K562 (cell line): ENCODE measurements around the gene ALOXE3. TPM values are rescaled to one million over a fixed set of nuclear protein-coding genes. Genes with fewer than 3 reads are reported as not detected.

Experiments used
- BRD4 ChIP-seq: fragments of 200-600 bp; sonication (generic); IDR thresholded peaks from 2 replicates; pipeline ENCODE4 v1.6.1; 2017; ENCODE audit warnings: inconsistent platforms
- C11orf30 ChIP-seq: fragments of 450-650 bp; IDR thresholded peaks from 2 replicates; pipeline ENCODE4 v1.6.1; 2016; ENCODE audit warnings: low read depth, mild to moderate bottlenecking
- CAMTA2 ChIP-seq: fragments of 250-450 bp; sonication (Bioruptor Pico); conservative IDR thresholded peaks from 2 replicates; pipeline ENCODE4 v1.5.1; 2022
- CBFB ChIP-seq: sonication (generic); formaldehyde crosslinking; IDR thresholded peaks from 2 replicates; pipeline ENCODE4 v1.4.0; 2020; ENCODE audit warnings: mild to moderate bottlenecking, missing genetic modification reagents
- CBX1 ChIP-seq: sonication (generic); IDR thresholded peaks from 2 replicates; pipeline ENCODE4 v1.6.1; 2016; ENCODE audit warnings: antibody characterized with exemption, low read depth, mild to moderate bottlenecking
- DMBX1 ChIP-seq: fragments of 250-450 bp; sonication (Bioruptor Pico); IDR thresholded peaks from 2 replicates; pipeline ENCODE4 v1.8.0; 2022; ENCODE audit warnings: inconsistent platforms, mild to moderate bottlenecking, moderate library complexity, borderline replicate concordance
- FOXM1 ChIP-seq, 2 experiments: fragments of 450-650 bp in 1 of 2; sonication (generic) in 1 of 2; formaldehyde crosslinking in 1 of 2; IDR thresholded peaks; 2 replicates each; pipeline versions ENCODE4 v1.6.1 to v1.9.0; 2017 to 2022; ENCODE audit warnings: low read depth in 2 of 2, mild to moderate bottlenecking in 2 of 2, missing genetic modification reagents in 1 of 2, moderate library complexity in 1 of 2
- GTF2A2 ChIP-seq: IDR thresholded peaks from 2 replicates; pipeline ENCODE4 v1.6.1; 2016; ENCODE audit warnings: mild to moderate bottlenecking, missing genetic modification characterization, missing compliant biosample characterization
- ILK ChIP-seq: fragments of 450-650 bp; IDR thresholded peaks from 2 replicates; pipeline ENCODE4 v1.6.1; 2016; ENCODE audit warnings: missing genetic modification characterization, low read depth, mild to moderate bottlenecking, missing compliant biosample characterization, moderate library complexity, borderline replicate concordance
- JUNB ChIP-seq: fragments of 450-650 bp; formaldehyde crosslinking; conservative IDR thresholded peaks from 2 replicates; pipeline ENCODE4 v1.4.0; 2020; ENCODE audit warnings: mild to moderate bottlenecking
- KDM2B ChIP-seq: fragments of 250-450 bp; sonication (Bioruptor Pico); IDR thresholded peaks from 2 replicates; pipeline ENCODE4 v1.8.0; 2021; ENCODE audit warnings: mild to moderate bottlenecking, moderate library complexity
- KDM5B ChIP-seq: fragments of 200-600 bp; sonication (generic); IDR thresholded peaks from 2 replicates; pipeline ENCODE4 v1.6.1; 2012; ENCODE audit warnings: low read depth, mild to moderate bottlenecking, moderate library complexity, low read length, control low read depth, inconsistent platforms; ENCODE audit not compliant: insufficient replicate concordance
- POLR2B ChIP-seq: fragments of 450-650 bp; IDR thresholded peaks from 2 replicates; pipeline ENCODE4 v1.6.1; 2018; ENCODE audit warnings: low read depth; ENCODE audit not compliant: partially characterized antibody
- RBM34 ChIP-seq: fragments of 200-400 bp; formaldehyde crosslinking; IDR thresholded peaks from 2 replicates; pipeline ENCODE4 v1.6.1; 2018; ENCODE audit warnings: low read length, borderline replicate concordance; ENCODE audit not compliant: insufficient read depth
- TARDBP ChIP-seq: fragments of 450-650 bp; IDR thresholded peaks from 2 replicates; pipeline ENCODE4 v1.6.1; 2016
- ZNF347 ChIP-seq: fragments of 450-650 bp; formaldehyde crosslinking; IDR thresholded peaks from 2 replicates; pipeline ENCODE4 v1.4.0; 2020; ENCODE audit warnings: low read depth, mild to moderate bottlenecking, moderate library complexity
- ZNF583 ChIP-seq: fragments of 250-450 bp; sonication (Bioruptor Pico); IDR thresholded peaks from 2 replicates; pipeline ENCODE4 v1.4.0; 2020
- ZSCAN29 ChIP-seq: fragments of 450-650 bp; IDR thresholded peaks from 2 replicates; pipeline ENCODE4 v1.6.1; 2017
- polyA plus RNA-seq, 8 experiments: library from polyadenylated mRNA; depleted of rRNA in 4 of 8; stranded (reverse) in 5 of 8; unstranded in 3 of 8; fragments of >200 nt; fragmentation: Nextera tagmentation in 2 of 8; fragmentation: Illumina TruSeq in 1 of 8; extraction: Ambion mirVana in 2 of 8; extraction: Trizol in 1 of 8; gene quantifications; 2 replicates each; pipeline versions ENCODE4 v1.2.1 to v1.2.3, GENCODE V29; 2011 to 2014; ENCODE audit warnings: inconsistent platforms in 1 of 8, missing spikeins in 1 of 8
- total RNA-seq, 7 experiments: library from RNA; depleted of rRNA in 6 of 7; stranded (reverse); fragments of >200 nt in 6 of 7; fragmentation: Illumina TruSeq in 2 of 7; extraction: Trizol in 2 of 7; gene quantifications; 2 replicates each; pipeline versions ENCODE4 v1.2.1 to v1.2.3, GENCODE V29; 2011 to 2021; ENCODE audit warnings: low replicate concordance in 1 of 7
- TF ChIP-seq, protein P1 (sequence below): fragments of 250-450 bp; sonication (Bioruptor Pico); IDR thresholded peaks from 2 replicates; pipeline ENCODE4 v1.4.0; 2020
- TF ChIP-seq, protein P2 (sequence below): IDR thresholded peaks from 3 replicates; pipeline ENCODE4 v1.6.1; 2011; ENCODE audit warnings: borderline replicate concordance, mild to moderate bottlenecking, moderate library complexity; ENCODE audit not compliant: insufficient read length; ENCODE audit errors: extremely low read depth
- TF ChIP-seq, protein P3 (sequence below): fragments of 250-450 bp; sonication (Bioruptor Pico); IDR thresholded peaks from 2 replicates; pipeline ENCODE4 v1.5.0; 2021; ENCODE audit warnings: mild to moderate bottlenecking, moderate library complexity

ALOXE3 gene
- total and polyA plus RNA-seq, 9 of the 15 experiments (the other 6 are each of a cell fraction or from before 2014, with no cell fraction given) = 0.04 TPM; not detected in 8

DNA sequence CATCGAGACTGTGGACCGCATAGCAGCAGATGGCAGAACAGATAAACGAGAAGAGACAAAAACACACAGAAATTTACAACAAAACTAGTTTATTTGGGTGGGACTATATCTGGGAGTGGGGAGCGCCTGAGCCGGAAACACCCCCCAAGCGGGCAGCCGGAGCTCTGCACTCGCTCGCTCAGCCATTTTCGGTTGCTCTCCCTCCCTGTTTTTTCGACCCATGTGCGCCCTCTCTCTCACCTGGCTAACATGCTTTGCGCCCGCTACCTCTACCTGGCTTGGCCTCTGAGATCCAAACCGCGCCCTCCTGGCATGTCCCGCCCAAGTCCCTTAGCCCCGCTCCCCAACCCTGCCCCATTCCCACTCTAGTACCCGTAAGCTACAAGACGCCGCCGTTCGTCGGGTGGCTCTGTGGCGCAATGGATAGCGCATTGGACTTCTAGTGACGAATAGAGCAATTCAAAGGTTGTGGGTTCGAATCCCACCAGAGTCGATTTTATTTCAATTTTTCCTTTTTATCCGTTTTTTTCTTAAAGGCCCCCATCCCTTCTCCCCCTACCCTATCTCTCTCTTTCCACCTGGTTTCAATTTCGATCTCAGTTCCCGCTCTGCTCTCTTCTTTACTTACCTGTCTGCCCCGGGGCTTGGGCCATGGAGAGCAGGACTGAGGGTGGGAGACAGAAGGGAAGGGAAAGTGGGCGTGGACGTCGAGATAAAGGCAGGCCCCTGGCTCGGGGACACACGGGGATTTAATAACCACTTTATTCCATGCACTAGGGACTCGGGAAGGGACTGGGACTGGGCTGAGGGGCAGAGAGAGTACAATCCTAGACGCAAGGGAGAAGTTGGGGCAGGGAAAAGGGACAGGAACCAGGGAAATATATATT is 2.4 kb upstream of the ALOXE3 start (continued):
- TF ChIP-seq, protein P1, sequence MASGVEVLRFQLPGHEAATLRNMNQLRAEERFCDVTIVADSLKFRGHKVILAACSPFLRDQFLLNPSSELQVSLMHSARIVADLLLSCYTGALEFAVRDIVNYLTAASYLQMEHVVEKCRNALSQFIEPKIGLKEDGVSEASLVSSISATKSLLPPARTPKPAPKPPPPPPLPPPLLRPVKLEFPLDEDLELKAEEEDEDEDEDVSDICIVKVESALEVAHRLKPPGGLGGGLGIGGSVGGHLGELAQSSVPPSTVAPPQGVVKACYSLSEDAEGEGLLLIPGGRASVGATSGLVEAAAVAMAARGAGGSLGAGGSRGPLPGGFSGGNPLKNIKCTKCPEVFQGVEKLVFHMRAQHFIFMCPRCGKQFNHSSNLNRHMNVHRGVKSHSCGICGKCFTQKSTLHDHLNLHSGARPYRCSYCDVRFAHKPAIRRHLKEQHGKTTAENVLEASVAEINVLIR (CRISPR knock-in tag) = no peak
- TF ChIP-seq CBX1 = no peak; the same call in 1 of the 2 replicates
- TF ChIP-seq, protein P2, sequence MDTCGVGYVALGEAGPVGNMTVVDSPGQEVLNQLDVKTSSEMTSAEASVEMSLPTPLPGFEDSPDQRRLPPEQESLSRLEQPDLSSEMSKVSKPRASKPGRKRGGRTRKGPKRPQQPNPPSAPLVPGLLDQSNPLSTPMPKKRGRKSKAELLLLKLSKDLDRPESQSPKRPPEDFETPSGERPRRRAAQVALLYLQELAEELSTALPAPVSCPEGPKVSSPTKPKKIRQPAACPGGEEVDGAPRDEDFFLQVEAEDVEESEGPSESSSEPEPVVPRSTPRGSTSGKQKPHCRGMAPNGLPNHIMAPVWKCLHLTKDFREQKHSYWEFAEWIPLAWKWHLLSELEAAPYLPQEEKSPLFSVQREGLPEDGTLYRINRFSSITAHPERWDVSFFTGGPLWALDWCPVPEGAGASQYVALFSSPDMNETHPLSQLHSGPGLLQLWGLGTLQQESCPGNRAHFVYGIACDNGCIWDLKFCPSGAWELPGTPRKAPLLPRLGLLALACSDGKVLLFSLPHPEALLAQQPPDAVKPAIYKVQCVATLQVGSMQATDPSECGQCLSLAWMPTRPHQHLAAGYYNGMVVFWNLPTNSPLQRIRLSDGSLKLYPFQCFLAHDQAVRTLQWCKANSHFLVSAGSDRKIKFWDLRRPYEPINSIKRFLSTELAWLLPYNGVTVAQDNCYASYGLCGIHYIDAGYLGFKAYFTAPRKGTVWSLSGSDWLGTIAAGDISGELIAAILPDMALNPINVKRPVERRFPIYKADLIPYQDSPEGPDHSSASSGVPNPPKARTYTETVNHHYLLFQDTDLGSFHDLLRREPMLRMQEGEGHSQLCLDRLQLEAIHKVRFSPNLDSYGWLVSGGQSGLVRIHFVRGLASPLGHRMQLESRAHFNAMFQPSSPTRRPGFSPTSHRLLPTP = peak; percentile 86
- no peak for TF ChIP-seq TARDBP
- TF ChIP-seq ZSCAN29 = peak; percentile 75; the same call in 1 of the 2 replicates
- TF ChIP-seq, protein P3, sequence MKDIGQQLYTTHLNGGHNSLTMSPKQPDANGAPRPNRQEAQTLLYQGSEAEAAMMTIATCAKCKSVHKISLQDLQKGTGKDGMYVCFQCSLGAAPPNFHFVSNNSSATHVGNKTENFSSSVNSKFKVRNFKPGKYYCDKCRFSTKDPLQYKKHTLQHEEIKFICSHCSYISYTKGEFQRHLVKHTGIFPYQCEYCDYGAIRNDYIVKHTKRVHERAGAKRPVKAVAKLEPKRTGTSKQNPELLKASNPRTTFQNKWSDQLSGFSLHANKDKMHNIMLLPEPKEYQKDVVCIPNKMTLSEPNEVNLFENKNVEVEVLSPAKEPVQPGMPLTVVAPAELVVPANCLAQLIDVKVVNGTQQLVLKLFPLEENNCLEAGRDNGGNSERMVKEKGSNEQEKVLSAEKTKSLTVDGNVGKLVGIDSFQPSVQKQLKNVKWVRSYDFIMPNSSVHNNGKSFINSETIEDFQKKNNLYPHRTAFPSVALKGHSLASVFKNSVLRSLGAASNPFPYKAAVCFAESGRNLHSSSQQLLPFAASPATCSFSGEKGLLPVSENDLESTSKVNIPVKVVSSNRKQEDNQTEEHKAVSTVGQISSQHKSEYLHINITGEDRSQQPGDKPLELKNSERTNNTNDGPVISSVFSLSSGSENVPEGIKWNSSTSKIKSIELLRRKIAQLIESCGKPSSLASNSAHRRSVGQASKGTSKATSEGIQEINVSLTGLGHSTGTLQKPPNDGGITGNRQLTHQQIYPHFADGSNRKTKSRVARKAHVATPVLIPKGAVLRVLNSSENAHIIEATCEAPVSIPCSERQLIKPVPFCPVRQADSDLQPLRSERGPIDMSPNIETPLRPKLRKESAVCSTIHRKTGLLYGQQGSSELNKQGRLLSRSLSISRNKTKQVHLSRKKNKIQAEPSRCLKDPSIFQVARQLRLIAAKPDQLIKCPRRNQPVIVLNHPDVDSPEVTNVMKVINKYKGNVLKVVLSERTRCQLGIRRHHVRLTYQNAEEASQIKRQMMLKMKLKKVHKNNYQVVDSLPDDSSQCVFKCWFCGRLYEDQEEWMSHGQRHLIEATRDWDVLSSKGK (CRISPR knock-in tag) = no peak
- TF ChIP-seq KDM2B (CRISPR knock-in tag) = no peak
- TF ChIP-seq C11orf30 = no peak
- TF ChIP-seq CAMTA2 (CRISPR knock-in tag) = no peak
- TF ChIP-seq GTF2A2 (tag) = no peak
- no peak for TF ChIP-seq ILK (tag)
- peak; percentile 46 for TF ChIP-seq KDM5B
- TF ChIP-seq ZNF347 (CRISPR knock-in tag) = no peak
- no peak for TF ChIP-seq BRD4
- TF ChIP-seq CBFB (CRISPR knock-in tag) = 0 out of 2 replicates have a peak, but pooled peaks have one; percentile 30
- TF ChIP-seq ZNF583 (CRISPR knock-in tag) = no peak
- TF ChIP-seq RBM34 = no peak
- TF ChIP-seq FOXM1 (IDR thresholded peaks at IDR 0.05; ENCODE audit: low read depth) = no peak
- TF ChIP-seq FOXM1 (CRISPR knock-in tag; IDR thresholded peaks at IDR 0.05; ENCODE audit: low read depth) = no peak
- TF ChIP-seq DMBX1 (CRISPR knock-in tag) = no peak
- peak; percentile 46 for TF ChIP-seq POLR2B
- TF ChIP-seq JUNB (CRISPR knock-in tag) = no peak
